ENCODE measurements around the gene DENND4B.
A peak's percentile ranks its signal among the peaks of the same experiment; 100 is the strongest.
"Not testable (repeated sequence)": the region's sequence is repeated elsewhere in the genome, so short reads cannot be mapped to it uniquely, and the experiment has no call there.

Gene DENND4B

GRCh38 chr1:153919876-153920852, 26.4 kb downstream of the DENND4B start:
- Histone ChIP-seq H3K4me3 (ENCODE audit: low read depth, low read length) (no peak overlapping the region), H3K9me3 (ENCODE audit: severe bottlenecking) (no peaks in the 10 kb centered on the region), H3K36me3 (peaks cover 68% of the 10 kb centered on the region), H3K27me3 (ENCODE audit: insufficient read depth, low read depth, severe bottlenecking) (no peaks in the 10 kb centered on the region), H3K27ac (no peak overlapping the region)
- TF ChIP-seq CTCF (IDR thresholded peaks at IDR 0.05; ENCODE audit: low read depth, low read length): peak; percentile 29
- no peak for DNase-seq

- no peak for DNase-seq
- Histone ChIP-seq H3K36me3 (peaks cover 83% of the 10 kb centered on the region), H3K27me3 (ENCODE audit: insufficient read depth, low read depth, severe bottlenecking) (no peaks in the 10 kb centered on the region), H3K27ac (no peak overlapping the region), H3K4me3 (ENCODE audit: low read depth, low read length) (no peak overlapping the region), H3K9me3 (ENCODE audit: severe bottlenecking) (no peaks in the 10 kb centered on the region)
- TF ChIP-seq CTCF (IDR thresholded peaks at IDR 0.05; ENCODE audit: low read depth, low read length): no peak
These were observed 30.2 kb downstream of the DENND4B start for GRCh38 chr1:153916297-153916696.

- Histone ChIP-seq H3K36me3 (peaks cover 69% of the 10 kb centered on the region), H3K27me3 (ENCODE audit: insufficient read depth, low read depth, severe bottlenecking) (no peaks in the 10 kb centered on the region), H3K9me3 (ENCODE audit: severe bottlenecking) (no peaks in the 10 kb centered on the region), H3K4me3 (ENCODE audit: low read depth, low read length) (no peak overlapping the region), H3K27ac (no peak overlapping the region)
- TF ChIP-seq CTCF (IDR thresholded peaks at IDR 0.05; ENCODE audit: low read depth, low read length): no peak
- no peak for DNase-seq
These were observed 34.2 kb downstream of the DENND4B start for GRCh38 chr1:153912349-153912748.

DNA sequence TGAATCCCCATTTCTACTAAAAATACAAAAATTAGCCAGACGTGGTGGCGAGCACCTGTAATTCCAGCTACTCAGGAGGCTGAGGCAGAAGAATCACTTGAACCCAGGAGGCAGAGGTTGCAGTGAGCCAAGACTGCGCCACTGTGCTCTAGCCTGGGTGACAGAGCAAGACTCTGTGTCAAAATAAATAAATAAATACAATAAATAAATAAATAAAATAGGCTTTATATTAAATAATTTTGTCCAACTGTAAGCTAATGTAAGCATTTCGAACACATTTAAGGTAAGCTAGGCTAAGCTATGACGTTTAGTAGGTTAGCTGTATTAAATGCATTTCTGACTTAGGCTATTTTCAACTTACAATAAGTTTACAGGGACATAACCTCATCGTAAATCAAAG, 36.0 kb downstream of the DENND4B start:
- peaks cover 58% of the 10 kb centered on the region for H3K36me3 ChIP-seq
- not testable (repeated sequence) for H3K4me3 ChIP-seq (ENCODE audit: low read depth, low read length); DNase-seq; H3K27ac ChIP-seq; H3K27me3 ChIP-seq (ENCODE audit: insufficient read depth, low read depth, severe bottlenecking); H3K9me3 ChIP-seq (ENCODE audit: severe bottlenecking)

DNA sequence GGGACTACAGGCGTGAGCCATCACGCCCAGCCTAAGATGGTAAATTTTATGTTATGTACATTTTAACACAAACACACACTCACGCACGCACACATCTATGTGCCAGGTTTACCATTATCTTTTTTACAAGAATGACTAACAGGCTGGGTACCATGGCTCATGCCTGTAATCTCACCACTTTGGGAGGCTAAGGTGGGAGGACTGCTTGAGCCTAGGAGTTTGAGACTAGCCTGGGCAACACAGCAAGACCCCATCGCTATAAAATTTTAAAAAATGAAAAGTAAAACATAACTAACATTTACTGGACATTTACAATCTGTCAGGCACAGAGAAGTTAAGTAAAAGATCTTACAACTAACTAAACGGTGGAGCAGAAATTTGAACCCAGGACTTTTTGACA, 38.4 kb downstream of the DENND4B start:
- peaks cover 53% of the 10 kb centered on the region for H3K36me3 ChIP-seq

More for the DNA sequence above, 38.4 kb downstream of the DENND4B start:
- TF ChIP-seq CTCF (IDR thresholded peaks at IDR 0.05; ENCODE audit: low read depth, low read length): no peak
- no peak for DNase-seq
- Histone ChIP-seq H3K9me3 (ENCODE audit: severe bottlenecking) (no peaks in the 10 kb centered on the region), H3K27ac (no peak overlapping the region), H3K4me3 (ENCODE audit: low read depth, low read length) (no peak overlapping the region), H3K27me3 (ENCODE audit: insufficient read depth, low read depth, severe bottlenecking) (no peaks in the 10 kb centered on the region)
